HEK293 (cell line): ENCODE data around the gene FCER1A.

Source experiments
- ZBTB1 ChIP-seq: fragments of 450-650 bp; formaldehyde crosslinking; IDR thresholded peaks from 2 replicates; pipeline ENCODE4 v1.5.1; 2016; ENCODE audit warnings: missing biosample characterization, missing genetic modification characterization
- ZFP41 ChIP-seq: fragments of 450-650 bp; formaldehyde crosslinking; IDR thresholded peaks from 2 replicates; pipeline ENCODE4 v1.5.1; 2016; ENCODE audit warnings: missing biosample characterization, missing genetic modification characterization, borderline replicate concordance
- ZNF184 ChIP-seq: fragments of 450-650 bp; IDR thresholded peaks from 2 replicates; pipeline ENCODE4 v1.5.1; 2018; ENCODE audit warnings: missing biosample characterization, mild to moderate bottlenecking, missing genetic modification characterization
- ZNF302 ChIP-seq: fragments of 450-650 bp; formaldehyde crosslinking; IDR thresholded peaks from 2 replicates; pipeline ENCODE4 v1.5.1; 2016; ENCODE audit warnings: missing biosample characterization, missing genetic modification characterization, low read depth
- ZNF449 ChIP-seq: fragments of 450-650 bp; formaldehyde crosslinking; IDR thresholded peaks from 2 replicates; pipeline ENCODE4 v1.5.1; 2017; ENCODE audit warnings: missing biosample characterization, mild to moderate bottlenecking, missing genetic modification characterization, moderate library complexity
- TF ChIP-seq, protein P1 (sequence below): fragments of 450-650 bp; formaldehyde crosslinking; IDR thresholded peaks from 2 replicates; pipeline ENCODE4 v1.5.1; 2016; ENCODE audit warnings: missing biosample characterization, missing genetic modification characterization
- TF ChIP-seq, protein P2 (sequence below): fragments of 450-650 bp; IDR thresholded peaks from 2 replicates; pipeline ENCODE4 v1.5.1; 2018; ENCODE audit warnings: missing biosample characterization, missing genetic modification characterization

DNA sequence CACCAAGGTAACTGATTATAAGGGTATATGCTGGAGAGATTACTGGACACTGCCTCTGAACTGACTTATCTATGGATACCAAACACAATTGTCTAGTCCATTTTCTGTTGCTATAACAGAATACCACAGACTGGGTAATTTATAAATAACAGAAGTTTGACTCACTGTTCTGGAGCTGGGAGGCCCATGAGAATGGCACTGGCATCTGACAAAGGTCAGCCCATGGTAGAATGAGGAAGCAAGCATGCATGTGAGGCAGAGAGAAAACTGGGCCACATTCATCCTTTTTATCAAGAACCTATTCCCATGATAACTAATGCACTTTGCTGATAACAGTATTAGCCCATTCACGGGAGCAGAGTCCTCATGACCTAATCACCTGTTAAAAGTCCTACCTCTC is 37.4 kb downstream of the FCER1A start:
- TF ChIP-seq, protein P1, sequence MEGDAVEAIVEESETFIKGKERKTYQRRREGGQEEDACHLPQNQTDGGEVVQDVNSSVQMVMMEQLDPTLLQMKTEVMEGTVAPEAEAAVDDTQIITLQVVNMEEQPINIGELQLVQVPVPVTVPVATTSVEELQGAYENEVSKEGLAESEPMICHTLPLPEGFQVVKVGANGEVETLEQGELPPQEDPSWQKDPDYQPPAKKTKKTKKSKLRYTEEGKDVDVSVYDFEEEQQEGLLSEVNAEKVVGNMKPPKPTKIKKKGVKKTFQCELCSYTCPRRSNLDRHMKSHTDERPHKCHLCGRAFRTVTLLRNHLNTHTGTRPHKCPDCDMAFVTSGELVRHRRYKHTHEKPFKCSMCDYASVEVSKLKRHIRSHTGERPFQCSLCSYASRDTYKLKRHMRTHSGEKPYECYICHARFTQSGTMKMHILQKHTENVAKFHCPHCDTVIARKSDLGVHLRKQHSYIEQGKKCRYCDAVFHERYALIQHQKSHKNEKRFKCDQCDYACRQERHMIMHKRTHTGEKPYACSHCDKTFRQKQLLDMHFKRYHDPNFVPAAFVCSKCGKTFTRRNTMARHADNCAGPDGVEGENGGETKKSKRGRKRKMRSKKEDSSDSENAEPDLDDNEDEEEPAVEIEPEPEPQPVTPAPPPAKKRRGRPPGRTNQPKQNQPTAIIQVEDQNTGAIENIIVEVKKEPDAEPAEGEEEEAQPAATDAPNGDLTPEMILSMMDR (tag by site-specific recombination) = no peak
- TF ChIP-seq ZNF302 (tag by site-specific recombination) = no peak
- TF ChIP-seq ZNF449 (tag by site-specific recombination) = no peak
- TF ChIP-seq ZFP41 (tag by site-specific recombination) = no peak
- no peak for TF ChIP-seq ZBTB1
- TF ChIP-seq, protein P2, sequence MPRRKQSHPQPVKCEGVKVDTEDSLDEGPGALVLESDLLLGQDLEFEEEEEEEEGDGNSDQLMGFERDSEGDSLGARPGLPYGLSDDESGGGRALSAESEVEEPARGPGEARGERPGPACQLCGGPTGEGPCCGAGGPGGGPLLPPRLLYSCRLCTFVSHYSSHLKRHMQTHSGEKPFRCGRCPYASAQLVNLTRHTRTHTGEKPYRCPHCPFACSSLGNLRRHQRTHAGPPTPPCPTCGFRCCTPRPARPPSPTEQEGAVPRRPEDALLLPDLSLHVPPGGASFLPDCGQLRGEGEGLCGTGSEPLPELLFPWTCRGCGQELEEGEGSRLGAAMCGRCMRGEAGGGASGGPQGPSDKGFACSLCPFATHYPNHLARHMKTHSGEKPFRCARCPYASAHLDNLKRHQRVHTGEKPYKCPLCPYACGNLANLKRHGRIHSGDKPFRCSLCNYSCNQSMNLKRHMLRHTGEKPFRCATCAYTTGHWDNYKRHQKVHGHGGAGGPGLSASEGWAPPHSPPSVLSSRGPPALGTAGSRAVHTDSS (tag by site-specific recombination) = no peak
- TF ChIP-seq ZNF184 (tag by site-specific recombination) = no peak
